IMR-90 (cell line): ENCODE results near the gene CENPN.

Experiments used
- FOS ChIP-seq: fragments of 150-350 bp; IDR thresholded peaks from 2 replicates; pipeline ENCODE4 v1.6.1; 2016; ENCODE audit warnings: low read depth, low read length
- MAZ ChIP-seq: IDR thresholded peaks from 2 replicates; pipeline ENCODE4 v1.6.1; 2012; ENCODE audit warnings: low read depth, mild to moderate bottlenecking, low read length, improper control_type of control experiment, moderate library complexity, borderline replicate concordance
- POLR2A ChIP-seq: IDR thresholded peaks from 2 replicates; pipeline ENCODE4 v1.6.1; 2012; ENCODE audit warnings: mild to moderate bottlenecking, low read depth, low read length
- TF ChIP-seq, protein P1 (sequence below): conservative IDR thresholded peaks from 2 replicates; pipeline ENCODE4 v1.5.1; 2012; ENCODE audit warnings: mild to moderate bottlenecking, low read depth, low read length, improper control_type of control experiment

DNA sequence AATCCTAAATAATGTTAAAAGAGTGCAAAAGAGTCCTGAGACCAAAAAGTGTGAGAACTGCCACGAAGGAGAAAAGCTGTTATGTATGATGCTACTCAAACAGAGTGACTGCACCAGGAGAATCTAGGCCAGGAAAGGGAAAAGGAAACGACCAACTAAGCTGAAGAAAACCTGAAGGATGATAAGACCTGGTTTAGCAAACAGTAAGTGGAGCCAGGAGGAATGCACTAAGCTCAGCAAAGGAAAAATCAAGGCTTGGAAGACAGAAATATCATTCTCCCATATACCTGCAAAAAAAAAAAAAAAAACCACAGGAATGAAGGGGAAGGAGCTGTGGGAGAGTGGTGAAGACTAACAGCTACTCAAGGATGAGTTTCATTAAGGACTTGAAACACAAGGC is 21.4 kb upstream of the CENPN start:
- TF ChIP-seq, protein P1, sequence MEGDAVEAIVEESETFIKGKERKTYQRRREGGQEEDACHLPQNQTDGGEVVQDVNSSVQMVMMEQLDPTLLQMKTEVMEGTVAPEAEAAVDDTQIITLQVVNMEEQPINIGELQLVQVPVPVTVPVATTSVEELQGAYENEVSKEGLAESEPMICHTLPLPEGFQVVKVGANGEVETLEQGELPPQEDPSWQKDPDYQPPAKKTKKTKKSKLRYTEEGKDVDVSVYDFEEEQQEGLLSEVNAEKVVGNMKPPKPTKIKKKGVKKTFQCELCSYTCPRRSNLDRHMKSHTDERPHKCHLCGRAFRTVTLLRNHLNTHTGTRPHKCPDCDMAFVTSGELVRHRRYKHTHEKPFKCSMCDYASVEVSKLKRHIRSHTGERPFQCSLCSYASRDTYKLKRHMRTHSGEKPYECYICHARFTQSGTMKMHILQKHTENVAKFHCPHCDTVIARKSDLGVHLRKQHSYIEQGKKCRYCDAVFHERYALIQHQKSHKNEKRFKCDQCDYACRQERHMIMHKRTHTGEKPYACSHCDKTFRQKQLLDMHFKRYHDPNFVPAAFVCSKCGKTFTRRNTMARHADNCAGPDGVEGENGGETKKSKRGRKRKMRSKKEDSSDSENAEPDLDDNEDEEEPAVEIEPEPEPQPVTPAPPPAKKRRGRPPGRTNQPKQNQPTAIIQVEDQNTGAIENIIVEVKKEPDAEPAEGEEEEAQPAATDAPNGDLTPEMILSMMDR: no peak
- TF ChIP-seq POLR2A (no peak), FOS (no peak), MAZ (no peak)
